ENCODE measurements around the gene NFASC.

NFASC gene

GRCh38 chr1:205069371-205070125 is 198.9 kb downstream of the NFASC start:
- DNase-seq = no peak

GRCh38 chr1:205071028-205071409 is 200.4 kb downstream of the NFASC start:
- no peak for DNase-seq

GRCh38 chr1:205071801-205072200 is 201.1 kb downstream of the NFASC start:
- no peak for DNase-seq

GRCh38 chr1:205072286-205072685 is 201.6 kb downstream of the NFASC start:
- DNase-seq = no peak

Measured in CD4-positive, alpha-beta T cell treated with Interleukin-12 subunit alpha and Interleukin-12 subunit beta, for 1 hour (primary cell).